ENCODE results near the gene CRX.

Gene CRX

DNA sequence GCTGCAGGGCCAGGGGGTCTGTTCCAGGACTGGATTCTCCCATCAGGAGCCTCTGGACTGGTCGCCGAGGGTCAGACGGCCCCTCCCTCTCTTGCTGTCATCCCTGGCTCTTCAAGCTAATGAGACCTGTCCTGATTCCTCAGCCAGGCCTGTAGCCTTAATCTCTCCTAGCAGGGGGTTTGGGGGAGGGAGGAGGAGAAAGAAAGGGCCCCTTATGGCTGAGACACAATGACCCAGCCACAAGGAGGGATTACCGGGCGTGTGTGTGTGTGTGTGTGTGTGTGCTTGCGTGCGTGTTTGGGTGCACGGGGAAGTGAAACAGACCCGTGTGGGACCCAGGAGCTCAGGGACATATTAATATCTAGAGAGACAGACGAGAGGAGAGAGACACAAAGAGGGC, 1.9 kb upstream of the CRX start:
- no peak overlapping the region for H3K9ac ChIP-seq (ENCODE audit: low read depth, low read length)
- no peak overlapping the region for H2AFZ ChIP-seq (ENCODE audit: low read depth, low read length)
- no peak overlapping the region for H3K27ac ChIP-seq (ENCODE audit: low read length)
- no peak overlapping the region for H3K4me2 ChIP-seq (ENCODE audit: insufficient read depth, low read length)
- H3K4me1 ChIP-seq (ENCODE audit: insufficient read depth, low read length): no peaks in the 10 kb centered on the region
- no peaks in the 10 kb centered on the region for H3K79me2 ChIP-seq (ENCODE audit: insufficient read depth, low read length)
- TF ChIP-seq, protein P1, sequence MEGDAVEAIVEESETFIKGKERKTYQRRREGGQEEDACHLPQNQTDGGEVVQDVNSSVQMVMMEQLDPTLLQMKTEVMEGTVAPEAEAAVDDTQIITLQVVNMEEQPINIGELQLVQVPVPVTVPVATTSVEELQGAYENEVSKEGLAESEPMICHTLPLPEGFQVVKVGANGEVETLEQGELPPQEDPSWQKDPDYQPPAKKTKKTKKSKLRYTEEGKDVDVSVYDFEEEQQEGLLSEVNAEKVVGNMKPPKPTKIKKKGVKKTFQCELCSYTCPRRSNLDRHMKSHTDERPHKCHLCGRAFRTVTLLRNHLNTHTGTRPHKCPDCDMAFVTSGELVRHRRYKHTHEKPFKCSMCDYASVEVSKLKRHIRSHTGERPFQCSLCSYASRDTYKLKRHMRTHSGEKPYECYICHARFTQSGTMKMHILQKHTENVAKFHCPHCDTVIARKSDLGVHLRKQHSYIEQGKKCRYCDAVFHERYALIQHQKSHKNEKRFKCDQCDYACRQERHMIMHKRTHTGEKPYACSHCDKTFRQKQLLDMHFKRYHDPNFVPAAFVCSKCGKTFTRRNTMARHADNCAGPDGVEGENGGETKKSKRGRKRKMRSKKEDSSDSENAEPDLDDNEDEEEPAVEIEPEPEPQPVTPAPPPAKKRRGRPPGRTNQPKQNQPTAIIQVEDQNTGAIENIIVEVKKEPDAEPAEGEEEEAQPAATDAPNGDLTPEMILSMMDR (IDR thresholded peaks at IDR 0.05; ENCODE audit: borderline replicate concordance, extremely low read depth, low read length, poor library complexity, severe bottlenecking): no peak
- H3K27me3 ChIP-seq (ENCODE audit: insufficient read depth, low read length, poor library complexity): peaks cover 15% of the 10 kb centered on the region
- no peaks in the 10 kb centered on the region for H3K9me3 ChIP-seq (ENCODE audit: insufficient read depth, low read length, severe bottlenecking)
- no peaks in the 10 kb centered on the region for H3K36me3 ChIP-seq (ENCODE audit: insufficient read depth, low read length)
- DNase-seq (no peak), ATAC-seq (ENCODE audit: insufficient read depth, low read depth) (no peak)
- H4K20me1 ChIP-seq (ENCODE audit: insufficient read depth, low read length): no peaks in the 10 kb centered on the region; the same call in 1 of the 2 replicates
- H3K4me3 ChIP-seq (ENCODE audit: low read depth in 1 of 2, low read length in 2 of 2): no peak overlapping the region

DNA sequence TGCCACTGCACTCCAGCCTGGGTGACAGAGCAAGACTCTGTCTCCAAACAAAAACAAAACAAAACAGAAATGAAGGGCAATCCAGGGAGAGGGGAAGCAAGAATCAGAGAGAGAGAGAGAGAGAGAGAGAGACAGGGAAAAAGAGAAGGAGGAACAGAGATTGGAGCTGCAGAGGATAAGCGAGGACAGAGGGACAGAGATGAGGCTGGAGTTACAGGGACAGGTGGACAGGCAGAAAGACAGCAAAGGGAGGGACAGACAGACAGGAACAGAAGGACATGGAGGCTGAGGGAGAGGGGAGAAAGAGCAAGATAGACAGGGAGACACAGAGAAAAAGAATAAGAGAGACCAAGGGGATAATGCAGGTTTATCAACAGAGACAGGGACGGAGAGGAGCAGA, 1.3 kb upstream of the CRX start:
- H3K27me3 ChIP-seq (ENCODE audit: insufficient read depth, low read length, poor library complexity): peaks cover 15% of the 10 kb centered on the region
- no peak overlapping the region for H3K27ac ChIP-seq (ENCODE audit: low read length)
- H3K36me3 ChIP-seq (ENCODE audit: insufficient read depth, low read length): no peaks in the 10 kb centered on the region
- DNase-seq: no peak
- no peak for TF ChIP-seq EZH2 (IDR thresholded peaks at IDR 0.05; ENCODE audit: borderline replicate concordance, low read depth, low read length, severe bottlenecking)
- TF ChIP-seq, protein P1 (IDR thresholded peaks at IDR 0.05; ENCODE audit: borderline replicate concordance, extremely low read depth, low read length, poor library complexity, severe bottlenecking): no peak
- no peak for ATAC-seq (ENCODE audit: insufficient read depth, low read depth)
- no peak overlapping the region for H2AFZ ChIP-seq (ENCODE audit: low read depth, low read length)
- H3K4me1 ChIP-seq (ENCODE audit: insufficient read depth, low read length): no peaks in the 10 kb centered on the region
- H3K4me2 ChIP-seq (ENCODE audit: insufficient read depth, low read length): no peak overlapping the region
- H4K20me1 ChIP-seq (ENCODE audit: insufficient read depth, low read length): no peaks in the 10 kb centered on the region; the same call in 1 of the 2 replicates
- H3K79me2 ChIP-seq (ENCODE audit: insufficient read depth, low read length): no peaks in the 10 kb centered on the region
- H3K4me3 ChIP-seq (ENCODE audit: low read depth in 1 of 2, low read length in 2 of 2): no peak overlapping the region
- no peaks in the 10 kb centered on the region for H3K9me3 ChIP-seq (ENCODE audit: insufficient read depth, low read length, severe bottlenecking)
- no peak overlapping the region for H3K9ac ChIP-seq (ENCODE audit: low read depth, low read length)

DNA sequence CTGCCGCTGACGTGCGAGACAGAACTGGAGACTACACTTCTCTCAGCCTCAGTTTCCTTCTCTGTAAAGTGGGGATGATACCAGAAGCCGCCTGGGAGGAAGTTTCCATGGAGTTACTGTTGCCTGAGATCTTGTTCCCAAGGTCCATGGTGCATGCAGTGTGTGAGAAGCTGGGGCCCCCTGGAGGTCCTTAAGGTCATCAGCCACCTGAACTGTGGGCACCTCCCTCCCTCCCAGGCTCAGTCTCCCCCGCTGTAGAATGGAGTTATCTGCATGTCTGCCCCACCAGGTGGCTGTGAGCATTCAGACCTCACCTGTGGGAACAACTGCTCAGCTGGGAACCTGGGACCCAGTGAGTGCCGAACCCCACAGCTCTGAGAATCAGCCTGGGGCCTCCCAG, 2.7 kb downstream of the CRX start:
- no peaks in the 10 kb centered on the region for H3K4me1 ChIP-seq (ENCODE audit: insufficient read depth, low read length)
- H3K36me3 ChIP-seq (ENCODE audit: insufficient read depth, low read length): no peaks in the 10 kb centered on the region
- no peak overlapping the region for H3K9ac ChIP-seq (ENCODE audit: low read depth, low read length)
- no peaks in the 10 kb centered on the region for H3K9me3 ChIP-seq (ENCODE audit: insufficient read depth, low read length, severe bottlenecking)
- TF ChIP-seq EZH2 (IDR thresholded peaks at IDR 0.05; ENCODE audit: borderline replicate concordance, low read depth, low read length, severe bottlenecking): no peak
- TF ChIP-seq, protein P1 (IDR thresholded peaks at IDR 0.05; ENCODE audit: borderline replicate concordance, extremely low read depth, low read length, poor library complexity, severe bottlenecking): no peak
- no peak overlapping the region for H3K27ac ChIP-seq (ENCODE audit: low read length)
- DNase-seq (no peak), ATAC-seq (ENCODE audit: insufficient read depth, low read depth) (no peak)
- no peak overlapping the region for H2AFZ ChIP-seq (ENCODE audit: low read depth, low read length)
- H4K20me1 ChIP-seq (ENCODE audit: insufficient read depth, low read length): no peaks in the 10 kb centered on the region
- H3K79me2 ChIP-seq (ENCODE audit: insufficient read depth, low read length): no peaks in the 10 kb centered on the region
- H3K27me3 ChIP-seq (ENCODE audit: insufficient read depth, low read length, poor library complexity): peaks cover 14% of the 10 kb centered on the region
- H3K4me3 ChIP-seq (ENCODE audit: low read depth in 1 of 2, low read length in 2 of 2): no peak overlapping the region
- H3K4me2 ChIP-seq (ENCODE audit: insufficient read depth, low read length): no peak overlapping the region

DNA sequence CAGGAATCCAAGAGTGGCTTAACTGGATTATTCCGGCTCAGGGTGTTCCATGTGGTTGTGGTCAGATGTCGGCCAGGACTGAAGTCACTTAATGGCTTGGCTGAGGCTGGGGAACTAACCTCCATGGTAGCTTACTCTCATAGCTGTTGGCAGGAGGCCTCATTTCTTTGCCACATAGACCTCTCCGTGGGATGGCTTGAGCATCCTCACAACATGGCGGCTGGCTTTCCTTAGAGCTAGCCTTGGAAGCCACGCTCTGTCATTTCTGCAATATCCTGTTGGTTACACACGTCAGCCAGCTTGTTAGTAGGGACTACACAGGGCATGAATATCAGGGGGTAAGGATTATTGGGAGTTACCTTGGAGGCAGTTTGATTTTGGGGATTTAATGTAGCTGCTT, 5.1 kb downstream of the CRX start:
- Histone ChIP-seq H3K9me3 (ENCODE audit: insufficient read depth, low read length, severe bottlenecking) (no peaks in the 10 kb centered on the region), H3K4me2 (ENCODE audit: insufficient read depth, low read length) (no peak overlapping the region), H3K27ac (ENCODE audit: low read length) (no peak overlapping the region), H3K4me3 (ENCODE audit: low read depth in 1 of 2, low read length in 2 of 2) (no peak overlapping the region), H2AFZ (ENCODE audit: low read depth, low read length) (no peak overlapping the region), H3K4me1 (ENCODE audit: insufficient read depth, low read length) (no peaks in the 10 kb centered on the region), H3K27me3 (ENCODE audit: insufficient read depth, low read length, poor library complexity) (peaks cover 3% of the 10 kb centered on the region), H4K20me1 (ENCODE audit: insufficient read depth, low read length) (no peaks in the 10 kb centered on the region), H3K36me3 (ENCODE audit: insufficient read depth, low read length) (no peaks in the 10 kb centered on the region), H3K79me2 (ENCODE audit: insufficient read depth, low read length) (no peaks in the 10 kb centered on the region), H3K9ac (ENCODE audit: low read depth, low read length) (no peak overlapping the region)
- ATAC-seq (ENCODE audit: insufficient read depth, low read depth) (no peak), DNase-seq (no peak)
- TF ChIP-seq EZH2 (IDR thresholded peaks at IDR 0.05; ENCODE audit: borderline replicate concordance, low read depth, low read length, severe bottlenecking): no peak
- TF ChIP-seq, protein P1 (IDR thresholded peaks at IDR 0.05; ENCODE audit: borderline replicate concordance, extremely low read depth, low read length, poor library complexity, severe bottlenecking): no peak
